ENCODE data around the gene RMRP. TPM values are rescaled to one million over a fixed set of nuclear protein-coding genes. Genes with fewer than 3 reads are reported as not detected.

RMRP gene
- 6,385 and 12,356 TPM in 2 replicates for total RNA-seq

DNA sequence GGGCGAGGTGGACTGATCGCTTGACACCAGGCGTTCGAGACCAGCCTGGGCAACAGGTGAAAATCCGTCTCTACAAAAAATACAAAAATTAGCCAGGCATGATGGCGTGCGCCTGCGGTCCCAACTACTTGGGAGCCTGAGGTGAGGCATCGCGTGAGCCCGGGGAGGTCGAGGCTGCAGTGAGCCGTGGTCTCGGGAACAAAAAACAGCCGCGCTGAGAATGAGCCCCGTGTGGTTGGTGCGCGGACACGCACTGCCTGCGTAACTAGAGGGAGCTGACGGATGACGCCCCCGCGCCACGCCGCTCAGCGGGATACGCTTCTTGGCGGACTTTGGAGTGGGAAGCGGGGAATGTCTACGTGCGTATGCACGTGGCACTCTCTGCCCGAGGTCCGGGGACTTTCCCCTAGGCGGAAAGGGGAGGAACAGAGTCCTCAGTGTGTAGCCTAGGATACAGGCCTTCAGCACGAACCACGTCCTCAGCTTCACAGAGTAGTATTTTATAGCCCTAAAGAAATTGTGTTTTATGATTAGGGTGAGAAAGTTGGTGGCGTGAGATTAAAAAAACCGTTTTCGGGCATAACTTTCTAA, at the start of gene RMRP:
RMRP (minus strand) TSS at position 474 of the 591 bp plus-strand sequence.

GRCh38 chr9:35689542-35690293, 31.9 kb upstream of the RMRP start, which contains the start of gene TPM2:
Gene TPM2 (minus strand): TSS chr9:35689925. CDS start chr9:35689817, 108 bp downstream.

DNA sequence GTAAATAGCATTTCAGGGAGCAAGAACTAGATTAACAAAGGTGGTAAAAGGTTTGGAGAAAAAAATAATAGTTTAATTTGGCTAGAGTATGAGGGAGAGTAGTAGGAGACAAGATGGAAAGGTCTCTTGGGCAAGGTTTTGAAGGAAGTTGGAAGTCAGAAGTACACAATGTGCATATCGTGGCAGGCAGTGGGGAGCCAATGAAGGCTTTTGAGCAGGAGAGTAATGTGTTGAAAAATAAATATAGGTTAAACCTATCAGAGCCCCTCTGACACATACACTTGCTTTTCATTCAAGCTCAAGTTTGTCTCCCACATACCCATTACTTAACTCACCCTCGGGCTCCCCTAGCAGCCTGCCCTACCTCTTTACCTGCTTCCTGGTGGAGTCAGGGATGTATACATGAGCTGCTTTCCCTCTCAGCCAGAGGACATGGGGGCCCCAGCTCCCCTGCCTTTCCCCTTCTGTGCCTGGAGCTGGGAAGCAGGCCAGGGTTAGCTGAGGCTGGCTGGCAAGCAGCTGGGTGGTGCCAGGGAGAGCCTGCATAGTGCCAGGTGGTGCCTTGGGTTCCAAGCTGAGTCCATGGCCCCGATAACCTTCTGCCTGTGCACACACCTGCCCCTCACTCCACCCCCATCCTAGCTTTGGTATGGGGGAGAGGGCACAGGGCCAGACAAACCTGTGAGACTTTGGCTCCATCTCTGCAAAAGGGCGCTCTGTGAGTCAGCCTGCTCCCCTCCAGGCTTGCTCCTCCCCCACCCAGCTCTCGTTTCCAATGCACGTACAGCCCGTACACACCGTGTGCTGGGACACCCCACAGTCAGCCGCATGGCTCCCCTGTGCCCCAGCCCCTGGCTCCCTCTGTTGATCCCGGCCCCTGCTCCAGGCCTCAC, 15.6 kb upstream of the RMRP start, which contains the start of gene CA9:
CA9 (plus strand) TSS at position 797 of the 893 bp plus-strand sequence; CDS start at position 829, 32 bp downstream.

GRCh38 chr9:35664531-35665470, 7.0 kb upstream of the RMRP start, which contains the start of gene ARHGEF39:
Gene ARHGEF39 (minus strand): TSS chr9:35665195. CDS start chr9:35665169, 26 bp downstream.

DNA sequence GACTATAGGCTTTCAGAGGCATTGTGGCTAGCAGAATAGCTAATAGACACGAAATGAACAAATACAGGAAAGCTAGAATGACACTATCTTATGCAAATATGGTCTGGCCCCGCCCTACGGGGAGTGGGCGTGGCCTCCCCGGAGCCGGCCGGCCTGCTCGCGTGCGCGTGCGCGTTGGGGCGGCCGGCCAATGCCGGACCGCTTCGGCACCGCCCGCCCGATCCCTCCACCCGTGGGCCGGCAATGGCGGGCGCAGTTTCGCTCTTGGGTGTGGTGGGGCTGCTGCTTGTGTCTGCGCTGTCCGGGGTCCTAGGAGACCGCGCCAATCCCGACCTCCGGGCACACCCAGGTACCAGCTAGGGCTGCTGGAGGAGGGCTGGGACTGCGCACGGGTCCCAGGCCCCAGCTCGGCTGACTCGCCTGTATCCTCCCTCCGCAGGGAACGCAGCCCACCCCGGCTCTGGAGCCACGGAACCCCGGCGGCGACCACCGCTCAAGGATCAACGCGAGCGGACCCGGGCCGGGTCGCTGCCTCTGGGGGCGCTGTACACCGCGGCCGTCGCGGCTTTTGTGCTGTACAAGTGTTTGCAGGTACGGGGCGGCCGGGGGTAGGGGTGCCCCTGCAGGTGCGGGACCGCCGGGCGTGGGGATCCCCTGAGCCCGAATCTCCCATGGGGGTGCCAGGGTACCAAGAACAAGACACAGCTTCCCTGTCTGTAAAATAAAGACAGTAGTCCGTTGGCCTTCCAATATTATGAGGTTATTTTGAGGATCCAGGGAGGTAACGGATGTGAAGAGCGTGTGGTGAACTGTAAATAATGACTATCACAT, 533 bp upstream of the RMRP start, which contains the start of gene CCDC107:
CCDC107 (plus strand) TSS at position 156 of the 831 bp plus-strand sequence; CDS start at position 244, 88 bp downstream.

GRCh38 chr9:35650341-35651158, 7.3 kb downstream of the RMRP start, which contains the start of gene SIT1:
Gene SIT1 (minus strand): TSS chr9:35650931. CDS start chr9:35650853, 78 bp downstream.

GRCh38 chr9:35618325-35618727, 39.5 kb downstream of the RMRP start, which contains the start of gene CD72:
Gene CD72 (minus strand): TSS chr9:35618413. CDS start chr9:35618303, 110 bp downstream.

Other genes with a start within 250 kb of the RMRP start
- gene RUSC2, start 167.9 kb downstream of the RMRP start, total RNA-seq = 21.5 and 58.0 TPM in 2 replicates
- 20.8 and 31.1 TPM in 2 replicates for gene TESK1, start 52.8 kb downstream of the RMRP start, total RNA-seq
- 1.6 and 2.2 TPM in 2 replicates for gene CD72, start 39.6 kb downstream of the RMRP start, total RNA-seq
- gene SIT1, start 7.1 kb downstream of the RMRP start, total RNA-seq = not detected in 2 replicates
- gene CCDC107, start 273 bp upstream of the RMRP start, total RNA-seq = 18.2 and 31.6 TPM in 2 replicates
- gene ARHGEF39, start 7.2 kb upstream of the RMRP start, total RNA-seq = 0.23 and 1.5 TPM in 2 replicates
- 0.77 and 2.9 TPM in 2 replicates for gene CA9, start 15.9 kb upstream of the RMRP start, total RNA-seq
- 655 and 1,286 TPM in 2 replicates for gene TPM2, start 31.9 kb upstream of the RMRP start, total RNA-seq
- 204 and 344 TPM in 2 replicates for gene TLN1, start 74.2 kb upstream of the RMRP start, total RNA-seq
- 50.4 and 62.5 TPM in 2 replicates for gene CREB3, start 74.6 kb upstream of the RMRP start, total RNA-seq
- gene GBA2, start 91.2 kb upstream of the RMRP start, total RNA-seq = 18.2 and 22.5 TPM in 2 replicates
- 11.3 and 14.5 TPM in 2 replicates for gene RGP1, start 91.3 kb upstream of the RMRP start, total RNA-seq
- gene MSMP, start 96.3 kb upstream of the RMRP start, total RNA-seq = not detected in 2 replicates
- 13.5 and 17.3 TPM in 2 replicates for gene NPR2, start 133.6 kb upstream of the RMRP start, total RNA-seq
- 0.09 and 0.82 TPM in 2 replicates for gene SPAG8, start 154.2 kb upstream of the RMRP start, total RNA-seq
- 14.8 and 17.4 TPM in 2 replicates for gene HINT2, start 157.0 kb upstream of the RMRP start, total RNA-seq
- gene FAM221B, start 170.7 kb upstream of the RMRP start, total RNA-seq = not detected in 2 replicates
- 5.8 and 6.0 TPM in 2 replicates for gene TMEM8B, start 171.2 kb upstream of the RMRP start, total RNA-seq
- gene OR13J1, start 212.4 kb upstream of the RMRP start, total RNA-seq = not detected in 2 replicates
- 1.4 and 3.3 TPM in 2 replicates for gene HRCT1, start 248.2 kb upstream of the RMRP start, total RNA-seq